Measurements from ENCODE around the gene GCHFR.

GCHFR gene

GRCh38 chr15:40785164-40785563, 21.3 kb downstream of the GCHFR start:
- no peaks in the 10 kb centered on the region for H3F3A ChIP-seq (ENCODE audit: control insufficient read depth, insufficient read depth)
- H3K27me3 ChIP-seq (ENCODE audit: control insufficient read depth, low read length), result no peaks in the 10 kb centered on the region
- no peaks in the 10 kb centered on the region for H3K9me2 ChIP-seq (replicated peaks; ENCODE audit: control insufficient read depth, low read length)
- H3K4me3 ChIP-seq (ENCODE audit: low read length), result no peak overlapping the region
- no peak overlapping the region for H3K27ac ChIP-seq (ENCODE audit: low read depth, low read length)
- no peak overlapping the region for H3K4me2 ChIP-seq (ENCODE audit: low read length)
- H3K36me3 ChIP-seq (ENCODE audit: control insufficient read depth, low read length), result no peaks in the 10 kb centered on the region
- H3K9me3 ChIP-seq (ENCODE audit: control insufficient read depth, insufficient read depth, low read length), result no peaks in the 10 kb centered on the region
- H3K4me1 ChIP-seq (ENCODE audit: control insufficient read depth, low read length), result peaks cover 7% of the 10 kb centered on the region
- TF ChIP-seq CTCF (IDR thresholded peaks at IDR 0.05; ENCODE audit: low read depth, low read length, poor library complexity, severe bottlenecking), result no peak
- no peak for TF ChIP-seq EZH2phosphoT487 (IDR thresholded peaks at IDR 0.05; ENCODE audit: borderline replicate concordance, low read length)
- no peaks in the 10 kb centered on the region for H4K20me1 ChIP-seq (ENCODE audit: control insufficient read depth, insufficient read depth, low read depth, low read length)
- peaks cover 15% of the 10 kb centered on the region for H3K79me2 ChIP-seq (ENCODE audit: control insufficient read depth, low read length)

- Histone ChIP-seq H3K4me1 (ENCODE audit: control insufficient read depth, low read length) (peaks cover 7% of the 10 kb centered on the region), H3K4me2 (ENCODE audit: low read length) (no peak overlapping the region)
Measured at GRCh38 chr15:40785814-40786213, 21.9 kb downstream of the GCHFR start.

GRCh38 chr15:40787344-40787841, 23.5 kb downstream of the GCHFR start:
- no peak overlapping the region for H3K4me3 ChIP-seq (ENCODE audit: low read length)
- H3K9me2 ChIP-seq (replicated peaks; ENCODE audit: control insufficient read depth, low read length), result no peaks in the 10 kb centered on the region
- no peaks in the 10 kb centered on the region for H3K27me3 ChIP-seq (ENCODE audit: control insufficient read depth, low read length)
- peaks cover 5% of the 10 kb centered on the region for H3K4me1 ChIP-seq (ENCODE audit: control insufficient read depth, low read length)
- TF ChIP-seq CTCF (IDR thresholded peaks at IDR 0.05; ENCODE audit: low read depth, low read length, poor library complexity, severe bottlenecking) (no peak), EZH2phosphoT487 (IDR thresholded peaks at IDR 0.05; ENCODE audit: borderline replicate concordance, low read length) (no peak)
- H3K36me3 ChIP-seq (ENCODE audit: control insufficient read depth, low read length), result no peaks in the 10 kb centered on the region
- H4K20me1 ChIP-seq (ENCODE audit: control insufficient read depth, insufficient read depth, low read depth, low read length), result no peaks in the 10 kb centered on the region
- no peaks in the 10 kb centered on the region for H3K9me3 ChIP-seq (ENCODE audit: control insufficient read depth, insufficient read depth, low read length)
- H3K4me2 ChIP-seq (ENCODE audit: low read length), result no peak overlapping the region
- H3K79me2 ChIP-seq (ENCODE audit: control insufficient read depth, low read length), result peaks cover 13% of the 10 kb centered on the region
- H3K27ac ChIP-seq (ENCODE audit: low read depth, low read length), result no peak overlapping the region
- H3F3A ChIP-seq (ENCODE audit: control insufficient read depth, insufficient read depth), result no peaks in the 10 kb centered on the region

More at GRCh38 chr15:40785814-40786213, 21.9 kb downstream of the GCHFR start:
- Histone ChIP-seq H4K20me1 (ENCODE audit: control insufficient read depth, insufficient read depth, low read depth, low read length) (no peaks in the 10 kb centered on the region), H3K79me2 (ENCODE audit: control insufficient read depth, low read length) (peaks cover 15% of the 10 kb centered on the region), H3K27me3 (ENCODE audit: control insufficient read depth, low read length) (no peaks in the 10 kb centered on the region), H3K27ac (ENCODE audit: low read depth, low read length) (no peak overlapping the region), H3K36me3 (ENCODE audit: control insufficient read depth, low read length) (no peaks in the 10 kb centered on the region), H3K9me2 (replicated peaks; ENCODE audit: control insufficient read depth, low read length) (no peaks in the 10 kb centered on the region), H3K9me3 (ENCODE audit: control insufficient read depth, insufficient read depth, low read length) (no peaks in the 10 kb centered on the region), H3K4me3 (ENCODE audit: low read length) (no peak overlapping the region), H3F3A (ENCODE audit: control insufficient read depth, insufficient read depth) (no peaks in the 10 kb centered on the region)
- TF ChIP-seq EZH2phosphoT487 (IDR thresholded peaks at IDR 0.05; ENCODE audit: borderline replicate concordance, low read length) (no peak), CTCF (IDR thresholded peaks at IDR 0.05; ENCODE audit: low read depth, low read length, poor library complexity, severe bottlenecking) (no peak)
